Endothelial cell of umbilical vein (primary cell): ENCODE measurements around the gene OPCML. TPM values are rescaled to one million over a fixed set of nuclear protein-coding genes. Genes with fewer than 3 reads are reported as not detected.

Source experiments
- BruUV-seq: library from RNA; stranded (reverse); fragments of 400-500 nt; replicated peaks from 2 replicates; lab custom pipeline; 2021; lab: Mats Ljungman, UMichigan
- CTCF ChIA-PET: fragments of 300-600, 350-600 bp; sonication (Branson Sonifier 250); formaldehyde crosslinking; loops from one replicate; lab custom pipeline; 2021; ENCODE audit warnings: antibody characterized with exemption, inconsistent platforms; lab: Charles Lee
- POLR2A ChIA-PET: fragments of 300-600, 350-600 bp; sonication (Branson Sonifier 250); formaldehyde crosslinking; loops from one replicate; lab custom pipeline; 2021; ENCODE audit warnings: antibody characterized with exemption, inconsistent platforms; lab: Charles Lee
- DNase-seq: peaks from one replicate; pipeline ENCODE4 v3.0.0-alpha.2; 2011; ENCODE audit warnings: low read depth, low spot score
- FAIRE-seq: peaks from 2 replicates; lab custom pipeline; 2011; peaks lifted over from hg19 to GRCh38; lab: Jason Lieb, UNC
- H2AFZ ChIP-seq: 2 replicates; pipeline ENCODE4 v1.6.0; 2012; ENCODE audit warnings: low read depth, low read length, control low read depth, inconsistent platforms
- H3K27ac ChIP-seq: 2 replicates; pipeline ENCODE4 v1.5.1; 2011; ENCODE audit warnings: low read depth, mild to moderate bottlenecking, control low read depth, low read length, moderate library complexity; ENCODE audit not compliant: insufficient read depth
- H3K27me3 ChIP-seq, 2 experiments: 2 replicates each; pipeline versions ENCODE4 v1.6.0 to v1.6.1; 2011; ENCODE audit warnings: low read length in 2 of 2, mixed read lengths in 1 of 2; ENCODE audit not compliant: control insufficient read depth in 2 of 2, insufficient read depth in 2 of 2
- H3K36me3 ChIP-seq, 2 experiments: 2 replicates in 1 of 2; 3 replicates in 1 of 2; pipeline ENCODE4 v1.5.1; 2011; ENCODE audit warnings: low read length in 2 of 2, mild to moderate bottlenecking in 1 of 2, moderate library complexity in 1 of 2; ENCODE audit not compliant: control insufficient read depth in 2 of 2, insufficient read depth in 2 of 2; ENCODE audit errors: extremely low read depth in 1 of 2
- H3K4me1 ChIP-seq: 3 replicates; pipeline ENCODE4 v1.5.1; 2011; ENCODE audit warnings: mild to moderate bottlenecking, low read length; ENCODE audit not compliant: control insufficient read depth, insufficient read depth; ENCODE audit errors: extremely low read depth
- H3K4me2 ChIP-seq: 2 replicates; pipeline ENCODE4 v1.6.1; 2011; ENCODE audit warnings: low read length, control low read depth, mixed read lengths; ENCODE audit not compliant: insufficient read depth
- H3K4me3 ChIP-seq, 3 experiments: fragments of 200-600 bp in 1 of 3; sonication (generic), shearing (Covaris generic) in 1 of 3; replicated peaks in 1 of 3; 2 replicates each; pipeline ENCODE4 v1.5.1; 2011 to 2016; ENCODE audit warnings: control low read depth in 3 of 3, low read length in 3 of 3, mild to moderate bottlenecking in 2 of 3, inconsistent platforms in 1 of 3, low read depth in 1 of 3, moderate library complexity in 1 of 3; ENCODE audit not compliant: insufficient read depth in 1 of 3
- H3K79me2 ChIP-seq: 2 replicates; pipeline ENCODE4 v1.6.0; 2012; ENCODE audit warnings: low read length, inconsistent platforms; ENCODE audit not compliant: control insufficient read depth, insufficient read depth
- H3K9ac ChIP-seq: replicated peaks from 2 replicates; pipeline ENCODE3; 2011; ENCODE audit warnings: low read length, control low read depth; ENCODE audit not compliant: insufficient read depth; ENCODE audit errors: extremely low read depth
- H3K9me1 ChIP-seq: replicated peaks from 3 replicates; pipeline ENCODE4 v1.6.0; 2011; ENCODE audit warnings: mild to moderate bottlenecking, low read length; ENCODE audit not compliant: control insufficient read depth, insufficient read depth; ENCODE audit errors: extremely low read depth
- H3K9me3 ChIP-seq: replicated peaks from 2 replicates; pipeline ENCODE4 v1.5.1; 2012; ENCODE audit warnings: low read length, inconsistent platforms; ENCODE audit not compliant: control insufficient read depth, insufficient read depth
- H4K20me1 ChIP-seq: replicated peaks from 2 replicates; pipeline ENCODE3; 2011; ENCODE audit warnings: mild to moderate bottlenecking, low read length; ENCODE audit not compliant: control insufficient read depth, insufficient read depth; ENCODE audit errors: extremely low read depth
- CTCF ChIP-seq, 2 donors: IDR thresholded peaks; 1 replicate in 1 of 2; 2 replicates in 1 of 2; pipeline ENCODE4 v1.5.1; 2011; ENCODE audit warnings: low read length in 2 of 2, mild to moderate bottlenecking in 2 of 2, moderate library complexity in 2 of 2, control low read depth in 1 of 2, inconsistent platforms in 1 of 2, low read depth in 1 of 2; ENCODE audit not compliant: insufficient read depth in 1 of 2; ENCODE audit errors: extremely low read depth in 1 of 2
- EZH2 ChIP-seq: IDR thresholded peaks from 2 replicates; pipeline ENCODE4 v1.6.1; 2012; ENCODE audit warnings: borderline replicate concordance, low read depth, mild to moderate bottlenecking, moderate library complexity, low read length, inconsistent platforms; ENCODE audit not compliant: severe bottlenecking
- FOS ChIP-seq: IDR thresholded peaks from 2 replicates; pipeline ENCODE4 v1.6.1; 2011; ENCODE audit warnings: mild to moderate bottlenecking, low read length, moderate library complexity, borderline replicate concordance; ENCODE audit not compliant: insufficient read depth
- GATA2 ChIP-seq: IDR thresholded peaks from 2 replicates; pipeline ENCODE4 v1.7.0; 2011; ENCODE audit warnings: low read depth, mild to moderate bottlenecking, moderate library complexity, mixed read lengths, low read length; ENCODE audit not compliant: insufficient read length, insufficient read depth
- JUN ChIP-seq: IDR thresholded peaks from 2 replicates; pipeline ENCODE4 v1.6.1; 2011; ENCODE audit warnings: borderline replicate concordance, low read depth; ENCODE audit not compliant: insufficient read length, insufficient read depth
- MYC ChIP-seq: IDR thresholded peaks from one replicate; pipeline ENCODE4 v1.6.1; 2011; ENCODE audit warnings: mild to moderate bottlenecking, low read depth, low read length
- POLR2A ChIP-seq: IDR thresholded peaks from 2 replicates; pipeline ENCODE4 v1.6.1; 2012; ENCODE audit warnings: low read depth, mild to moderate bottlenecking, control low read depth, low read length
- POLR2AphosphoS5 ChIP-seq: IDR thresholded peaks from 2 replicates; pipeline ENCODE4 v1.6.1; 2012; ENCODE audit warnings: low read depth, mild to moderate bottlenecking, control low read depth, low read length, moderate library complexity; ENCODE audit not compliant: insufficient read depth
- dilution Hi-C: fragments of 300-500 bp; cut with MboI; formaldehyde crosslinking; loops from one replicate; pipeline ENCODE4 v1.15.0; 2019; ENCODE audit warnings: low sequenced_read_pairs; ENCODE audit not compliant: extremely low pct_ligation_motif_present
- intact Hi-C: fragments of 100-400 bp; cut with micrococcal nuclease; formaldehyde crosslinking; loops from one replicate; pipeline ENCODE4 v1.10.0; 2022
- polyA plus RNA-seq, 4 experiments: library from polyadenylated mRNA; depleted of rRNA in 3 of 4; stranded (reverse) in 3 of 4; unstranded in 1 of 4; fragments of >200 nt; gene quantifications; 2 replicates each; pipeline versions ENCODE4 v1.2.1 to v1.2.3, GENCODE V29; 2011 to 2012; ENCODE audit warnings: missing spikeins in 1 of 4
- total RNA-seq: library from RNA; stranded (reverse); gene quantifications from 2 replicates; pipeline ENCODE4 v1.2.3, GENCODE V29; 2021
- TF ChIP-seq, protein P1 (sequence below): IDR thresholded peaks from 2 replicates; pipeline ENCODE4 v1.6.1; 2011; ENCODE audit not compliant: insufficient read depth, insufficient read length

The OPCML gene
- total and polyA plus RNA-seq, 2 donors (not counting 3 experiments of a cell fraction or from before 2014, with no cell fraction given), result not detected

- TF ChIP-seq JUN (no peak), POLR2AphosphoS5 (no peak), EZH2 (no peak)
- TF ChIP-seq, protein P1, sequence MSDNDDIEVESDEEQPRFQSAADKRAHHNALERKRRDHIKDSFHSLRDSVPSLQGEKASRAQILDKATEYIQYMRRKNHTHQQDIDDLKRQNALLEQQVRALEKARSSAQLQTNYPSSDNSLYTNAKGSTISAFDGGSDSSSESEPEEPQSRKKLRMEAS, result no peak
- no peak overlapping the region for H3K9ac ChIP-seq
- FAIRE-seq (no peak), DNase-seq (no peak)
- H3K9me3 ChIP-seq, result peaks cover 9% of the 10 kb centered on the region
- no peaks in the 10 kb centered on the region for H3K79me2 ChIP-seq
- ChIA-PET CTCF (no interaction called here), POLR2A (no interaction called here)
- H3K27me3 ChIP-seq, result no peaks in the 10 kb centered on the region
- BruUV-seq, result no TSS peak
- no peak overlapping the region for H3K4me2 ChIP-seq
- H4K20me1 ChIP-seq, result no peaks in the 10 kb centered on the region
- no peaks in the 10 kb centered on the region for H3K9me1 ChIP-seq
- no peaks in the 10 kb centered on the region for H3K36me3 ChIP-seq
- no peak overlapping the region for H3K27ac ChIP-seq
- H3K4me1 ChIP-seq, result no peaks in the 10 kb centered on the region
- H2AFZ ChIP-seq, result no peak overlapping the region
- no peak overlapping the region for H3K4me3 ChIP-seq
- intact Hi-C loops, result no loop called here
- dilution Hi-C loops, result no loop called here
Measured at GRCh38 chr11:133202816-133203215, 329.5 kb downstream of the OPCML start.

DNA sequence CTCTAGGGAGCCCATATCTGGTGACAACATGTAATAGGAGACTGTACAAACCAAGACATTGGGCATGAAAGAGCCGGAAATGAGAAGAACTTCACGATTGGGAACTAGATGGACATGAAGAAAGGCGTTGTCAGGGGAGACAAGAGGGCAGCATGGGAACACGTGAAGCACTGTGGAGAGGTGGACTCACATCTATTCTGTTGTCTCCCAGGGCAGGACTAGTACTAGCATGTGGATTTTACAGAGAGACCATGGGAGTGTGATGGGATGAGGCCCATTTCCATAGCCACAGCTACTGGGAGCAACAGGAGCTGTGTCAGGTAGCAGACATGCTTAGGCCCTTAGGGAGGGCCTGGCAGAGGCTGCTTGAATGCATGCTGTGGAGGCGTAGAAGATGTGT is 333.9 kb downstream of the OPCML start:
- TF ChIP-seq POLR2A (no peak), FOS (no peak), CTCF (IDR thresholded peaks at IDR 0.05; ENCODE audit: extremely low read depth in 1 of 2, insufficient read depth in 1 of 2, low read depth in 1 of 2, low read length in 2 of 2) (no peak), EZH2 (no peak), GATA2 (no peak), POLR2AphosphoS5 (no peak), MYC (no peak), JUN (no peak)
- TF ChIP-seq, protein P1, result no peak
- Histone ChIP-seq H3K4me2 (no peak overlapping the region), H3K79me2 (no peaks in the 10 kb centered on the region), H3K27me3 (no peaks in the 10 kb centered on the region), H3K9me3 (peaks cover 10% of the 10 kb centered on the region), H2AFZ (no peak overlapping the region), H3K4me3 (no peak overlapping the region), H3K4me1 (no peaks in the 10 kb centered on the region), H3K9ac (no peak overlapping the region), H3K36me3 (no peaks in the 10 kb centered on the region), H3K27ac (no peak overlapping the region), H4K20me1 (no peaks in the 10 kb centered on the region), H3K9me1 (no peaks in the 10 kb centered on the region)
- ChIA-PET POLR2A (no interaction called here), CTCF (no interaction called here)
- intact Hi-C loops (no loop called here), dilution Hi-C loops (no loop called here)
- FAIRE-seq, result no peak
- no peak for DNase-seq
- BruUV-seq, result no TSS peak
